ENCODE measurements around the gene F10. TPM values are rescaled to one million over a fixed set of nuclear protein-coding genes. Genes with fewer than 3 reads are reported as not detected.

The F10 gene
- total and polyA plus RNA-seq, 2 donors (not counting 3 experiments of a cell fraction or from before 2014, with no cell fraction given): 0.25 TPM; not detected in 1

- dilution Hi-C loops (cut with MboI; ENCODE audit: extremely low pct_ligation_motif_present, low sequenced_read_pairs): no loop called here
- FAIRE-seq: no peak
- CTCF ChIA-PET: no interaction called here
These were observed 22.9 kb downstream of the F10 start for GRCh38 chr13:113145496-113145895.

More at GRCh38 chr13:113145496-113145895, 22.9 kb downstream of the F10 start:
- H3K4me3 ChIP-seq (replicated peaks in 1 of 3; ENCODE audit: insufficient read depth in 1 of 3, low read depth in 1 of 3, low read length in 3 of 3): no peak overlapping the region
- H2AFZ ChIP-seq (ENCODE audit: low read depth, low read length): no peak overlapping the region
- no peaks in the 10 kb centered on the region for H3K9me3 ChIP-seq (replicated peaks; ENCODE audit: control insufficient read depth, insufficient read depth, low read length)
- no peaks in the 10 kb centered on the region for H3K79me2 ChIP-seq (ENCODE audit: control insufficient read depth, insufficient read depth, low read length)
- no TSS peak for BruUV-seq (replicated peaks)
- POLR2A ChIA-PET: no interaction called here
- intact Hi-C loops (cut with micrococcal nuclease): no loop called here
- no peaks in the 10 kb centered on the region for H3K36me3 ChIP-seq (ENCODE audit: control insufficient read depth in 2 of 2, extremely low read depth in 1 of 2, insufficient read depth in 2 of 2, low read length in 2 of 2)
- H3K4me1 ChIP-seq (ENCODE audit: control insufficient read depth, extremely low read depth, insufficient read depth, low read length): no peaks in the 10 kb centered on the region
- TF ChIP-seq MYC (IDR thresholded peaks at IDR 0.05; ENCODE audit: low read depth, low read length): no peak
- TF ChIP-seq POLR2A (IDR thresholded peaks at IDR 0.05; ENCODE audit: low read depth, low read length): no peak
- no peak for TF ChIP-seq GATA2 (IDR thresholded peaks at IDR 0.05; ENCODE audit: insufficient read depth, insufficient read length, low read depth, low read length)
- TF ChIP-seq JUN (IDR thresholded peaks at IDR 0.05; ENCODE audit: borderline replicate concordance, insufficient read depth, insufficient read length, low read depth): no peak
- TF ChIP-seq CTCF (IDR thresholded peaks at IDR 0.05; ENCODE audit: extremely low read depth in 1 of 2, insufficient read depth in 1 of 2, low read depth in 1 of 2, low read length in 2 of 2): no peak
- no peak for TF ChIP-seq EZH2 (IDR thresholded peaks at IDR 0.05; ENCODE audit: borderline replicate concordance, low read depth, low read length, severe bottlenecking)
- no peak for TF ChIP-seq FOS (IDR thresholded peaks at IDR 0.05; ENCODE audit: borderline replicate concordance, insufficient read depth, low read length)
- TF ChIP-seq MAX (IDR thresholded peaks at IDR 0.05; ENCODE audit: insufficient read depth, insufficient read length): no peak
- TF ChIP-seq POLR2AphosphoS5 (IDR thresholded peaks at IDR 0.05; ENCODE audit: insufficient read depth, low read depth, low read length): no peak
- no peak overlapping the region for H3K4me2 ChIP-seq (ENCODE audit: insufficient read depth, low read length)
- peaks cover 0 to 2% of the 10 kb centered on the region in 2 experiments for H3K27me3 ChIP-seq (ENCODE audit: control insufficient read depth in 2 of 2, insufficient read depth in 2 of 2, low read length in 2 of 2)
- H4K20me1 ChIP-seq (replicated peaks; ENCODE audit: control insufficient read depth, extremely low read depth, insufficient read depth, low read length): no peaks in the 10 kb centered on the region
- H3K9me1 ChIP-seq (replicated peaks; ENCODE audit: control insufficient read depth, extremely low read depth, insufficient read depth, low read length): no peaks in the 10 kb centered on the region
- no peak overlapping the region for H3K27ac ChIP-seq (ENCODE audit: insufficient read depth, low read depth, low read length)
- DNase-seq (ENCODE audit: low read depth, low spot score): no peak
- H3K9ac ChIP-seq (replicated peaks; ENCODE audit: extremely low read depth, insufficient read depth, low read length): no peak overlapping the region

All from endothelial cell of umbilical vein (primary cell).